Suprapubic skin (tissue), 4 donors: Measurements from ENCODE around the gene KCNH1. TPM values are rescaled to one million over a fixed set of nuclear protein-coding genes. Genes with fewer than 3 reads are reported as not detected.

Source experiments
- DNase-seq, 2 donors: peaks; one replicate each; pipeline ENCODE4 v3.0.0-alpha.2; 2019; ENCODE audit warnings: low spot score in 2 of 2
- H3K27ac ChIP-seq: fragments of 200-600 bp; sonication (generic); one replicate; pipeline ENCODE4 v1.5.1; 2019
- H3K27me3 ChIP-seq: fragments of 200-600 bp; sonication (generic); one replicate; pipeline ENCODE4 v1.5.1; 2019
- H3K36me3 ChIP-seq: fragments of 200-600 bp; sonication (generic); one replicate; pipeline ENCODE4 v1.5.1; 2019
- H3K4me1 ChIP-seq: fragments of 200-600 bp; sonication (generic); one replicate; pipeline ENCODE4 v1.5.1; 2019
- H3K4me3 ChIP-seq: fragments of 200-600 bp; sonication (generic); one replicate; pipeline ENCODE4 v1.5.1; 2019; ENCODE audit warnings: mild to moderate bottlenecking
- H3K9me3 ChIP-seq: fragments of 200-600 bp; sonication (generic); one replicate; pipeline ENCODE4 v1.5.1; 2019
- EP300 ChIP-seq: sonication (generic); formaldehyde crosslinking; IDR thresholded peaks from one replicate; pipeline ENCODE4 v1.6.1; 2017; ENCODE audit warnings: antibody characterized with exemption
- POLR2A ChIP-seq, 2 donors: fragments of 450-650 bp; IDR thresholded peaks; one replicate each; pipeline ENCODE4 v1.6.1; 2017; ENCODE audit warnings: antibody characterized with exemption in 2 of 2, mild to moderate bottlenecking in 2 of 2, moderate library complexity in 2 of 2
- POLR2AphosphoS5 ChIP-seq, 3 donors: sonication (generic); formaldehyde crosslinking; IDR thresholded peaks; one replicate each; pipeline ENCODE4 v1.6.1; 2017; ENCODE audit warnings: antibody characterized with exemption in 3 of 3
- WGBS: methylation state at CpG from one replicate; pipeline ENCODE4 v1.1.5; 2018; 5-methylcytosine and 5-hydroxymethylcytosine counted together
- total RNA-seq, 4 donors: library from RNA; depleted of rRNA; stranded (reverse); fragments of >200 nt; gene quantifications; one replicate each; pipeline ENCODE4 v1.1.0, GENCODE V29; 2016
- TF ChIP-seq, protein P1 (sequence below), 2 donors: fragments of 200-600 bp in 1 of 2; fragments of 450-650 bp in 1 of 2; sonication (generic) in 1 of 2; IDR thresholded peaks; one replicate each; pipeline ENCODE4 v1.5.1; 2016 to 2019; ENCODE audit warnings: antibody characterized with exemption in 2 of 2, mild to moderate bottlenecking in 1 of 2, moderate library complexity in 1 of 2

KCNH1 gene
- total RNA-seq, 4 donors from 2014 or later: 1.1 TPM; not detected in 3

DNA sequence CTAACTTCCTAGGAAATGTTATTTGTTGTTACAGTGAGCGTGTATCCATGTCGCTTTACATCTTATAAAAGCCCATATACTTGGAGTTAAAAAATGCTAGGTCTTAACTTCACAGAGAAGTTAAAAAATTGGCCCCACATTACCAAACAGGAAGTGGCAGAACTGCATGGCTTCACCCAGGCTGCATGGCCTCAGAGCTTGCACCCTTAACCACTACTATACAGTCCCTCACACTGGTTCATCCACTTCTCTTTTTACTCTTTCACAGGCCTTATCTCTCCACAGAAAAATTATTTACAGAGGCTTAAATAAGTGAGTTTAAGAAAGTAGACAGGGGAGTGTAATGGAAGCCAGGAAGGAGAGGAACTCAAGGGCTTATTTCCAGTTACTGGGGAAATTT lies 402.8 kb downstream of the KCNH1 start:
- Histone ChIP-seq H3K27ac (no peak overlapping the region), H3K4me1 (no peaks in the 10 kb centered on the region), H3K9me3 (no peaks in the 10 kb centered on the region), H3K36me3 (no peaks in the 10 kb centered on the region), H3K4me3 (no peak overlapping the region), H3K27me3 (no peaks in the 10 kb centered on the region)
- DNase-seq: no peak
- 97% methylated on average over 2 of the region's 2 CpGs for WGBS
- TF ChIP-seq POLR2A (IDR thresholded peaks at IDR 0.05): no peak
- TF ChIP-seq, protein P1, sequence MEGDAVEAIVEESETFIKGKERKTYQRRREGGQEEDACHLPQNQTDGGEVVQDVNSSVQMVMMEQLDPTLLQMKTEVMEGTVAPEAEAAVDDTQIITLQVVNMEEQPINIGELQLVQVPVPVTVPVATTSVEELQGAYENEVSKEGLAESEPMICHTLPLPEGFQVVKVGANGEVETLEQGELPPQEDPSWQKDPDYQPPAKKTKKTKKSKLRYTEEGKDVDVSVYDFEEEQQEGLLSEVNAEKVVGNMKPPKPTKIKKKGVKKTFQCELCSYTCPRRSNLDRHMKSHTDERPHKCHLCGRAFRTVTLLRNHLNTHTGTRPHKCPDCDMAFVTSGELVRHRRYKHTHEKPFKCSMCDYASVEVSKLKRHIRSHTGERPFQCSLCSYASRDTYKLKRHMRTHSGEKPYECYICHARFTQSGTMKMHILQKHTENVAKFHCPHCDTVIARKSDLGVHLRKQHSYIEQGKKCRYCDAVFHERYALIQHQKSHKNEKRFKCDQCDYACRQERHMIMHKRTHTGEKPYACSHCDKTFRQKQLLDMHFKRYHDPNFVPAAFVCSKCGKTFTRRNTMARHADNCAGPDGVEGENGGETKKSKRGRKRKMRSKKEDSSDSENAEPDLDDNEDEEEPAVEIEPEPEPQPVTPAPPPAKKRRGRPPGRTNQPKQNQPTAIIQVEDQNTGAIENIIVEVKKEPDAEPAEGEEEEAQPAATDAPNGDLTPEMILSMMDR (IDR thresholded peaks at IDR 0.05): no peak
- no peak for TF ChIP-seq EP300
- TF ChIP-seq POLR2AphosphoS5 (IDR thresholded peaks at IDR 0.05): no peak

DNA sequence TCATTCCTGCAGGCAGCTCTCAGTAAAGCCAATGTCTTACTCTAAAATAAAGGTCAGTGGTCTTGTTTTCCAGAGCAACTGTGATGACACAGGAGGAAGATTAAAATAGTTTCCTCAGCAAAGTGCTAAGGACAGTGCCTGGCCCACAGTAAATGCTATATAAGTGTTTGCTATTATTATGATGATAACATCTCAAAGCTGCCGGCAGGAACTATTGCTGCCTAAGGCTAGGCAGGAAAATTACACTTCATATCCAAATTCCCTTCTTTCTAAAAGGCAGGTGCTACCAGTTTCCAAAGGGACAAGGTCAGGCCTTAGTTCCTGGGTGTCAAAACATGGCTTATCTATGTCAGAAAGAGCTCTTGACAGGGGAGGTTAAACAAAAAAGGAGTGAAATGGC lies 403.9 kb downstream of the KCNH1 start:
- H3K27me3 ChIP-seq: no peaks in the 10 kb centered on the region
- no peaks in the 10 kb centered on the region for H3K36me3 ChIP-seq
- WGBS: 35% methylated on average over 1 of the region's 1 CpG
- H3K4me3 ChIP-seq: no peak overlapping the region
- no peaks in the 10 kb centered on the region for H3K4me1 ChIP-seq
- H3K27ac ChIP-seq: no peak overlapping the region
- no peaks in the 10 kb centered on the region for H3K9me3 ChIP-seq
- no peak for DNase-seq
- TF ChIP-seq EP300 (no peak), POLR2AphosphoS5 (IDR thresholded peaks at IDR 0.05) (no peak)

GRCh38 chr1:210728437-210729149 lies 405.4 kb downstream of the KCNH1 start:
- no peaks in the 10 kb centered on the region for H3K4me1 ChIP-seq
- DNase-seq: no peak
- WGBS: 73% methylated on average over 4 of the region's 4 CpGs
- no peaks in the 10 kb centered on the region for H3K36me3 ChIP-seq
- no peaks in the 10 kb centered on the region for H3K9me3 ChIP-seq
- no peak overlapping the region for H3K27ac ChIP-seq
- H3K4me3 ChIP-seq: no peak overlapping the region
- TF ChIP-seq EP300 (no peak), POLR2A (IDR thresholded peaks at IDR 0.05) (no peak), POLR2AphosphoS5 (IDR thresholded peaks at IDR 0.05) (no peak)
- TF ChIP-seq, protein P1 (IDR thresholded peaks at IDR 0.05): no peak
- H3K27me3 ChIP-seq: no peaks in the 10 kb centered on the region

- H3K4me1 ChIP-seq: no peaks in the 10 kb centered on the region
- H3K4me3 ChIP-seq: no peak overlapping the region
- H3K9me3 ChIP-seq: no peaks in the 10 kb centered on the region
- no peaks in the 10 kb centered on the region for H3K27me3 ChIP-seq
- DNase-seq: no peak
- WGBS: 63% methylated on average over 2 of the region's 2 CpGs
- no peak for TF ChIP-seq POLR2AphosphoS5 (IDR thresholded peaks at IDR 0.05)
- no peak for TF ChIP-seq POLR2A (IDR thresholded peaks at IDR 0.05)
- TF ChIP-seq, protein P1 (IDR thresholded peaks at IDR 0.05): no peak
- no peak for TF ChIP-seq EP300
- no peaks in the 10 kb centered on the region for H3K36me3 ChIP-seq
- no peak overlapping the region for H3K27ac ChIP-seq
Measured at GRCh38 chr1:210727709-210728108, 406.2 kb downstream of the KCNH1 start.

GRCh38 chr1:210726621-210727020 lies 407.3 kb downstream of the KCNH1 start:
- Histone ChIP-seq H3K4me3 (no peak overlapping the region), H3K27ac (no peak overlapping the region), H3K9me3 (no peaks in the 10 kb centered on the region), H3K27me3 (no peaks in the 10 kb centered on the region), H3K36me3 (no peaks in the 10 kb centered on the region), H3K4me1 (no peaks in the 10 kb centered on the region)
- WGBS: 7% methylated on average over 2 of the region's 2 CpGs
- DNase-seq: no peak
- TF ChIP-seq, protein P1 (IDR thresholded peaks at IDR 0.05): no peak
- TF ChIP-seq POLR2AphosphoS5 (IDR thresholded peaks at IDR 0.05): no peak
- no peak for TF ChIP-seq POLR2A (IDR thresholded peaks at IDR 0.05)
- TF ChIP-seq EP300: no peak
